Superior temporal gyrus (tissue), 1 donor: ENCODE results near the gene RNF17.
"Not testable (repeated sequence)": the region's sequence is repeated elsewhere in the genome, so short reads cannot be mapped to it uniquely, and the experiment has no call there.

Experiments
- DNase-seq: peaks from one replicate; pipeline ENCODE4 v3.0.0-alpha.2; 2016; ENCODE audit errors: extremely low spot score

RNF17 gene

GRCh38 chr13:24742294-24742693, 21.7 kb upstream of the RNF17 start:
- no peak for DNase-seq

- no peak for DNase-seq
Observed at GRCh38 chr13:24742977-24743376, 21.0 kb upstream of the RNF17 start.

GRCh38 chr13:24744247-24744646, 19.7 kb upstream of the RNF17 start:
- no peak for DNase-seq

GRCh38 chr13:24745516-24745860, 18.5 kb upstream of the RNF17 start:
- DNase-seq = no peak

GRCh38 chr13:24745861-24746617, 17.9 kb upstream of the RNF17 start:
- no peak for DNase-seq

GRCh38 chr13:24746618-24747247, 17.2 kb upstream of the RNF17 start:
- DNase-seq = no peak

- no peak for DNase-seq
Observed at GRCh38 chr13:24747248-24748060, 16.5 kb upstream of the RNF17 start.

GRCh38 chr13:24748061-24748400, 15.9 kb upstream of the RNF17 start:
- DNase-seq = no peak

- no peak for DNase-seq
Observed at GRCh38 chr13:24759197-24759596, 4.8 kb upstream of the RNF17 start.

- DNase-seq = no peak
Observed at GRCh38 chr13:24764276-24764630, 284 bp downstream of the RNF17 start.

- no peak for DNase-seq
Observed at GRCh38 chr13:24777171-24777570, 13.2 kb downstream of the RNF17 start.

- no peak for DNase-seq
Observed at GRCh38 chr13:24784319-24784718, 20.4 kb downstream of the RNF17 start.

- no peak for DNase-seq
Observed at GRCh38 chr13:24788538-24788937, 24.6 kb downstream of the RNF17 start.

- DNase-seq = no peak
Observed at GRCh38 chr13:24802074-24802473, 38.1 kb downstream of the RNF17 start.

GRCh38 chr13:24821207-24821606, 57.2 kb downstream of the RNF17 start:
- no peak for DNase-seq

- no peak for DNase-seq
Observed at GRCh38 chr13:24822640-24823039, 58.7 kb downstream of the RNF17 start.

- not testable (repeated sequence) for DNase-seq
Observed at GRCh38 chr13:24823122-24823710, 59.2 kb downstream of the RNF17 start.

GRCh38 chr13:24827799-24828198, 63.8 kb downstream of the RNF17 start:
- no peak for DNase-seq

- DNase-seq = no peak
Observed at GRCh38 chr13:24834902-24835510, 71.0 kb downstream of the RNF17 start.

GRCh38 chr13:24837528-24837927, 73.6 kb downstream of the RNF17 start:
- not testable (repeated sequence) for DNase-seq

- DNase-seq = no peak
Observed at GRCh38 chr13:24842549-24843274, 78.7 kb downstream of the RNF17 start.
